Measurements from ENCODE around the gene GLB1L3. TPM values are rescaled to one million over a fixed set of nuclear protein-coding genes. Genes with fewer than 3 reads are reported as not detected.
A peak's percentile ranks its signal among the peaks of the same experiment; 100 is the strongest.

Gene GLB1L3
- total RNA-seq, 2 experiments from 2014 or later: 11.8 to 13.2 TPM

- H3K27me3 Mint-ChIP-seq (ENCODE audit: low read depth): no peaks in the 10 kb centered on the region
- intact Hi-C loops (cut with micrococcal nuclease): no loop called here
- H3K9me3 Mint-ChIP-seq: no peaks in the 10 kb centered on the region
- H3K4me1 Mint-ChIP-seq (ENCODE audit: low read depth): peaks cover 3% of the 10 kb centered on the region
- no peak overlapping the region for H3K4me3 Mint-ChIP-seq
- no peak for DNase-seq
- CTCF ChIA-PET: interaction anchor here (0.6 to 1.1 kb wide), 3 partner anchors 34 to 204 kb away, joined by 3 to 4 read pairs (median 3); no protein-coding TSS in a partner anchor
- H3K36me3 Mint-ChIP-seq (ENCODE audit: low read depth): peaks cover 18% of the 10 kb centered on the region
- no peak overlapping the region for H3K27ac Mint-ChIP-seq
These were observed 35.6 kb upstream of the GLB1L3 start for GRCh38 chr11:134240592-134240991.

- Mint-ChIP-seq H3K36me3 (ENCODE audit: low read depth) (peaks cover 25% of the 10 kb centered on the region), H3K4me1 (ENCODE audit: low read depth) (peaks cover 3% of the 10 kb centered on the region), H3K27ac (no peak overlapping the region), H3K4me3 (no peak overlapping the region), H3K9me3 (no peaks in the 10 kb centered on the region), H3K27me3 (ENCODE audit: low read depth) (no peaks in the 10 kb centered on the region)
- no peak for DNase-seq
- intact Hi-C loops (cut with micrococcal nuclease): no loop called here
- CTCF ChIA-PET: interaction anchor here (1.3 kb wide), 1 partner anchor 18 kb away, joined by 5 read pairs; no protein-coding TSS in a partner anchor
These were observed 33.8 kb upstream of the GLB1L3 start for GRCh38 chr11:134242376-134242775.

DNA sequence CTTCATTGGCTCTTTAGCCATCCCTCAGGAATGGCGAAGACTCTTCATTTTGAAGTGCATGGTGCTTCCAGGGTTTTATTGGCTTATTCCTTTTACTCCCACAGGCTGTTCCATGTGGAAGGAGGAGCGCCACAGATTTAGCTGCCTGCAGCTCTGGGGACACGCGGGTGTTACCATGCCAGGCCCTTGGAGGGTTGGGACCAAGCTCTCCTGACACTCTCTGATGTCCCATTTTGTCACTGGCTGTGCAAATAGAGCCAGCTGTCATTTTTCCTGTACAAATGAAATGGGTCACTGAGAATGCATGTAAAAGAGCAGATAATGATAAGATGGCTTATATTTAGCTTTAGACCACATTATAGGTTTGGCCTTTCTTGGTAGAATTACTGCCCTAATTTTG is 32.3 kb upstream of the GLB1L3 start:
- Mint-ChIP-seq H3K27me3 (ENCODE audit: low read depth) (no peaks in the 10 kb centered on the region), H3K4me1 (ENCODE audit: low read depth) (peaks cover 3% of the 10 kb centered on the region), H3K36me3 (ENCODE audit: low read depth) (peaks cover 19% of the 10 kb centered on the region), H3K27ac (peak overlapping the region; percentile 72), H3K4me3 (no peak overlapping the region), H3K9me3 (no peaks in the 10 kb centered on the region)
- CTCF ChIA-PET: interaction anchor here (0.6 to 1.7 kb wide), 7 partner anchors 10 to 108 kb away, joined by 3 to 6 read pairs (median 3); partner anchors contain the start of gene VPS26B
- intact Hi-C loops (cut with micrococcal nuclease): no loop called here
- no peak for DNase-seq

DNA sequence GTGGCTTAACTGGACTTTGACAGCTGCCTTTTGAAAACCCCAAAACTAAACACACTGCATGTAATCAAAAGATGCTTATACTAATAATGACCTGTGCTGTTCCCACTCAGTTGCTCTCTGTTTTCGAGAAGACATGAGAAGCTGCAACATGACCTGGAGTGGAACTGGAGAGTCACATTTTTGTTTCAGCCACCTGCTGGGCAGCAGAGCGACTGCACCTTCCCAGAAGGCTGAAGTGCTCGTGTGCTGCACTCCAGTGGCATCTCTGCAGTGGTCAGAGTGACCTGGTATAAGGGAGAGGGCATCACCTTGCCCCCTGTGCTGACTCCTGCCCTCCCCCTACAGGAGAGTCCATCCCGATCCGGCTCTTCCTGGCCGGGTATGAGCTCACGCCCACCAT is 31.6 kb upstream of the GLB1L3 start:
- Mint-ChIP-seq H3K4me1 (ENCODE audit: low read depth) (peaks cover 3% of the 10 kb centered on the region), H3K9me3 (no peaks in the 10 kb centered on the region), H3K36me3 (ENCODE audit: low read depth) (peaks cover 20% of the 10 kb centered on the region), H3K4me3 (no peak overlapping the region), H3K27me3 (ENCODE audit: low read depth) (no peaks in the 10 kb centered on the region), H3K27ac (no peak overlapping the region)
- intact Hi-C loops (cut with micrococcal nuclease): no loop called here
- CTCF ChIA-PET: interaction anchor here (0.9 to 1.7 kb wide), 5 partner anchors 10 to 65 kb away, joined by 3 to 6 read pairs (median 3); partner anchors contain the start of gene VPS26B
- no peak for DNase-seq

- DNase-seq: no peak
- intact Hi-C loops (cut with micrococcal nuclease): no loop called here
These were observed 30.7 kb upstream of the GLB1L3 start for GRCh38 chr11:134245434-134245833.

GRCh38 chr11:134246100-134246499 is 30.1 kb upstream of the GLB1L3 start:
- peaks cover 3% of the 10 kb centered on the region for H3K4me1 Mint-ChIP-seq (ENCODE audit: low read depth)
- H3K4me3 Mint-ChIP-seq: no peak overlapping the region
- peaks cover 20% of the 10 kb centered on the region for H3K36me3 Mint-ChIP-seq (ENCODE audit: low read depth)
- no peak for DNase-seq
- CTCF ChIA-PET: no interaction called here
- intact Hi-C loops (cut with micrococcal nuclease): no loop called here
- no peaks in the 10 kb centered on the region for H3K27me3 Mint-ChIP-seq (ENCODE audit: low read depth)
- H3K27ac Mint-ChIP-seq: no peak overlapping the region
- no peaks in the 10 kb centered on the region for H3K9me3 Mint-ChIP-seq

More at GRCh38 chr11:134245434-134245833, 30.7 kb upstream of the GLB1L3 start:
- CTCF ChIA-PET: no interaction called here
- Mint-ChIP-seq H3K27me3 (ENCODE audit: low read depth) (no peaks in the 10 kb centered on the region), H3K9me3 (no peaks in the 10 kb centered on the region), H3K27ac (no peak overlapping the region), H3K4me3 (no peak overlapping the region), H3K36me3 (ENCODE audit: low read depth) (peaks cover 20% of the 10 kb centered on the region), H3K4me1 (ENCODE audit: low read depth) (peaks cover 3% of the 10 kb centered on the region)

DNA sequence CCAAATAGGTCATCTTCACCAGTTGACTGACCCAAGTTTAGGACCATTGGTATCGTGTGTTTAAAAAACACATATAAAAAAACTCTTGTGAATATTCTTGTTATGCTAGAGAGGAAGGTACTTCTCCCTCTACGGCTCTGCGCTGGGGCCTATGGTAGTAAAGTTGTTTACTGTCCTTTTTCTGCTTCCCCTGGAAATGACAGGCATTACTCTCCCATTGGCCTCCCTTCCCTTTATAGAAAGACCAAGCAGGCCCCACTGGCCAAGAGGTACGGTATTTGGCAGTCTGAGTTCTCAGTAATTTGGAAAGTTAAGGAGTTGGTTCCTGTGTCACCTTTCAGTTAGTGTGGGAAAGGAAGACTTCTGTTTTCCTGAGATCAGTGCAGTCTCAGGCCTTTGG is 29.5 kb upstream of the GLB1L3 start:
- peaks cover 20% of the 10 kb centered on the region for H3K36me3 Mint-ChIP-seq (ENCODE audit: low read depth)
- H3K27me3 Mint-ChIP-seq (ENCODE audit: low read depth): no peaks in the 10 kb centered on the region
- no peak for DNase-seq
- H3K27ac Mint-ChIP-seq: no peak overlapping the region
- CTCF ChIA-PET: no interaction called here
- intact Hi-C loops (cut with micrococcal nuclease): no loop called here
- peaks cover 6% of the 10 kb centered on the region for H3K4me1 Mint-ChIP-seq (ENCODE audit: low read depth)
- no peaks in the 10 kb centered on the region for H3K9me3 Mint-ChIP-seq
- H3K4me3 Mint-ChIP-seq: no peak overlapping the region

DNA sequence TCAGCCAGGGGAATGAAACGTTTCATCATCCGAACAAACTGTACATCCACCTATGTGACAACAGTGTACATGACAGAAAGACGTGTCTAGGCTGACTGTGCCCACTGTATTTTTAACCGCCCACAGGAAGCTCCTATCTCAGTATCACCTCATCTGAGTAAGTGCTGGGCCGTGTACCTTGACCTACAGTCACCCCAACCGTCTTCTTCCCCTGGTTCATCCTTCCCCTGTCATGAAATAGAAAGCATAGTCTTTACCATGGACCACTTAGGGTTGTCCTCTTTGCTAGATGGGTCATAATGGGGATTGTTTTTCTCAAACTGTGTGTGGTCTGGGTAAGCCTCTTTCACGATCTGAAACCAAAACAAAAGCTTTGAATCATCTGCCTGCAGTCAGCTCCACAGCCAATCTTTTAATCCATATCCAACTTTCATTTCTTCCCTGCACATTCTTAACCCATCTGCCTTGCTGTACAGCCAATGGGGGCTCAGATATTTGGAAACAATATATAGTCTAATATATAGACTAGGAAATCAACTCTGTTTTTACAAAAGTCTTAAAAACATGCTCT is 27.2 kb upstream of the GLB1L3 start:
- Mint-ChIP-seq H3K27me3 (ENCODE audit: low read depth) (no peaks in the 10 kb centered on the region), H3K9me3 (no peaks in the 10 kb centered on the region), H3K4me3 (no peak overlapping the region), H3K4me1 (ENCODE audit: low read depth) (peaks cover 15% of the 10 kb centered on the region), H3K27ac (peak overlapping the region; percentile 33), H3K36me3 (ENCODE audit: low read depth) (peaks cover 18% of the 10 kb centered on the region)
- CTCF ChIA-PET: interaction anchor here (0.7 to 5.6 kb wide), 5 partner anchors 13 to 42 kb away, joined by 3 to 25 read pairs (median 4); partner anchors contain the start of gene GLB1L3
- DNase-seq: no peak
- intact Hi-C loops (cut with micrococcal nuclease): no loop called here

GRCh38 chr11:134250246-134250645 is 25.9 kb upstream of the GLB1L3 start:
- CTCF ChIA-PET: interaction anchor here (0.9 to 5.6 kb wide), 3 partner anchors 12 to 23 kb away, joined by 3 to 25 read pairs (median 5); no protein-coding TSS in a partner anchor
- H3K4me3 Mint-ChIP-seq: no peak overlapping the region
- H3K36me3 Mint-ChIP-seq (ENCODE audit: low read depth): peaks cover 11% of the 10 kb centered on the region
- peaks cover 22% of the 10 kb centered on the region for H3K4me1 Mint-ChIP-seq (ENCODE audit: low read depth)
- H3K27me3 Mint-ChIP-seq (ENCODE audit: low read depth): no peaks in the 10 kb centered on the region
- DNase-seq: no peak
- H3K27ac Mint-ChIP-seq: no peak overlapping the region
- intact Hi-C loops (cut with micrococcal nuclease): loop anchor here (5.0 kb wide), 1 partner anchor 303 kb away; no protein-coding TSS in a partner anchor
- no peaks in the 10 kb centered on the region for H3K9me3 Mint-ChIP-seq

- CTCF ChIA-PET: interaction anchor here (0.6 to 5.6 kb wide), 4 partner anchors 11 to 89 kb away, joined by 3 to 25 read pairs (median 4); no protein-coding TSS in a partner anchor
- Mint-ChIP-seq H3K27ac (no peak overlapping the region), H3K4me1 (ENCODE audit: low read depth) (peaks cover 26% of the 10 kb centered on the region), H3K36me3 (ENCODE audit: low read depth) (peaks cover 11% of the 10 kb centered on the region), H3K4me3 (no peak overlapping the region), H3K27me3 (ENCODE audit: low read depth) (no peaks in the 10 kb centered on the region), H3K9me3 (no peaks in the 10 kb centered on the region)
- no peak for DNase-seq
- intact Hi-C loops (cut with micrococcal nuclease): loop anchor here (5.0 kb wide), 1 partner anchor 303 kb away; no protein-coding TSS in a partner anchor
These were observed 25.5 kb upstream of the GLB1L3 start for GRCh38 chr11:134250675-134251074.

- Mint-ChIP-seq H3K36me3 (ENCODE audit: low read depth) (peaks cover 4% of the 10 kb centered on the region), H3K4me3 (peak overlapping the region; percentile 90), H3K27me3 (ENCODE audit: low read depth) (no peaks in the 10 kb centered on the region), H3K27ac (peak overlapping the region; percentile 54), H3K4me1 (ENCODE audit: low read depth) (peaks cover 26% of the 10 kb centered on the region), H3K9me3 (no peaks in the 10 kb centered on the region)
- DNase-seq: peak; percentile 53
- intact Hi-C loops (cut with micrococcal nuclease): loop anchor here (1.0 to 5.0 kb wide), 5 partner anchors 23 to 324 kb away; partner anchors contain the start of genes GLB1L2 and VPS26B
- CTCF ChIA-PET: interaction anchor here (0.9 to 5.6 kb wide), 4 partner anchors 9 to 80 kb away, joined by 3 to 25 read pairs (median 5); partner anchors contain the start of gene GLB1L3
These were observed 23.6 kb upstream of the GLB1L3 start for GRCh38 chr11:134252346-134253187.

Data from activated naive CD4-positive, alpha-beta T cell treated with anti-CD3 and anti-CD28 coated beads for 36 hours (primary cell).